GM23248 (cell line): Measurements from ENCODE around the gene ITGA11. TPM values are rescaled to one million over a fixed set of nuclear protein-coding genes. Genes with fewer than 3 reads are reported as not detected.

Source experiments
- DNase-seq: peaks from one replicate; pipeline ENCODE4 v3.0.0-alpha.2; 2015
- H2AFZ ChIP-seq: fragments of 200-600 bp; sonication (generic); 2 replicates; pipeline ENCODE4 v1.6.1; 2016; ENCODE audit warnings: antibody characterized with exemption
- H3F3A ChIP-seq: fragments of 200-600 bp; sonication (generic); 2 replicates; pipeline ENCODE4 v1.6.1; 2016; ENCODE audit warnings: mild to moderate bottlenecking, antibody characterized with exemption, mixed run types; ENCODE audit not compliant: insufficient read depth
- H3K27ac ChIP-seq: fragments of 200-600 bp; sonication (generic); 2 replicates; pipeline ENCODE4 v1.5.1; 2016; ENCODE audit warnings: mild to moderate bottlenecking
- H3K27me3 ChIP-seq: fragments of 200-600 bp; sonication (generic); replicated peaks from 2 replicates; pipeline ENCODE4 v1.6.1; 2016; ENCODE audit warnings: mild to moderate bottlenecking; ENCODE audit not compliant: insufficient read depth
- H3K36me3 ChIP-seq: fragments of 200-600 bp; sonication (generic); 2 replicates; pipeline ENCODE4 v1.6.1; 2016; ENCODE audit warnings: low read depth, mild to moderate bottlenecking
- H3K4me1 ChIP-seq: fragments of 200-600 bp; sonication (generic); 2 replicates; pipeline ENCODE4 v1.6.1; 2016; ENCODE audit warnings: mild to moderate bottlenecking; ENCODE audit not compliant: insufficient read depth
- H3K4me2 ChIP-seq: fragments of 200-600 bp; sonication (generic); one replicate; pipeline ENCODE4 v1.6.1; 2016; ENCODE audit warnings: mild to moderate bottlenecking; ENCODE audit not compliant: unreplicated experiment
- H3K4me3 ChIP-seq: fragments of 200-600 bp; sonication (generic); 2 replicates; pipeline ENCODE4 v1.5.1; 2016; ENCODE audit warnings: mild to moderate bottlenecking
- H3K79me2 ChIP-seq: fragments of 200-600 bp; sonication (generic); 2 replicates; pipeline ENCODE4 v1.6.1; 2016; ENCODE audit warnings: mild to moderate bottlenecking; ENCODE audit not compliant: insufficient read depth
- H3K9ac ChIP-seq: fragments of 200-600 bp; sonication (generic); 2 replicates; pipeline ENCODE4 v1.6.1; 2016; ENCODE audit warnings: mild to moderate bottlenecking
- H3K9me2 ChIP-seq: fragments of 200-600 bp; sonication (generic); 2 replicates; pipeline ENCODE4 v1.6.1; 2016; ENCODE audit warnings: mixed run types, mild to moderate bottlenecking, moderate library complexity; ENCODE audit not compliant: insufficient read depth
- H3K9me3 ChIP-seq: fragments of 200-600 bp; sonication (generic); one replicate; pipeline ENCODE4 v1.6.1; 2017; ENCODE audit warnings: low read depth
- H4K20me1 ChIP-seq: fragments of 200-600 bp; sonication (generic); 2 replicates; pipeline ENCODE4 v1.6.0; 2016; ENCODE audit not compliant: insufficient read depth
- EZH2 ChIP-seq: fragments of 200-600 bp; sonication (generic); IDR thresholded peaks from 2 replicates; pipeline ENCODE4 v1.6.1; 2018; ENCODE audit warnings: antibody characterized with exemption, mild to moderate bottlenecking; ENCODE audit not compliant: insufficient read depth, poor library complexity, severe bottlenecking
- EZH2phosphoT487 ChIP-seq: fragments of 200-600 bp; sonication (generic); IDR thresholded peaks from 2 replicates; pipeline ENCODE4 v1.6.1; 2018; ENCODE audit warnings: antibody characterized with exemption, moderate library complexity, mild to moderate bottlenecking, low read depth; ENCODE audit not compliant: insufficient read depth
- WGBS, 2 experiments: methylation state at CpG; one replicate each; pipeline ENCODE4 v1.1.6; 2015 to 2017; ENCODE audit warnings: low lambda C conversion rate in 2 of 2, low coverage in 1 of 2; ENCODE audit errors: missing lambda C conversion rate in 2 of 2; 5-methylcytosine and 5-hydroxymethylcytosine counted together
- in situ Hi-C: fragments of 300-500 bp; cut with MboI; formaldehyde crosslinking; loops from 2 replicates; pipeline ENCODE4 v1.15.0; 2020
- polyA plus RNA-seq: library from polyadenylated mRNA; unstranded; fragments of >200 nt; fragmentation: Nextera tagmentation; extraction: Ambion mirVana; gene quantifications from 2 replicates; pipeline ENCODE4 v1.2.1, GENCODE V29; 2016
- total RNA-seq: library from RNA; depleted of rRNA; stranded (reverse); fragments of >200 nt; shearing (Covaris generic); gene quantifications from 2 replicates; pipeline ENCODE4 v1.2.3, GENCODE V29; 2014

ITGA11 gene
- total and polyA plus RNA-seq, 2 experiments from 2014 or later = 312 to 352 TPM

- Histone ChIP-seq H4K20me1 (peaks cover 4% of the 10 kb centered on the region; the same call in 1 of the 2 replicates), H2AFZ (no peak overlapping the region), H3K79me2 (peaks cover 94% of the 10 kb centered on the region), H3K4me1 (peaks cover 49% of the 10 kb centered on the region), H3K36me3 (0 out of 2 replicates have a peak, but pooled peaks cover 8% of the 10 kb centered on the region), H3K9ac (no peak overlapping the region), H3K9me2 (no peaks in the 10 kb centered on the region), H3K4me2 (peak overlapping the region; percentile 32), H3K27me3 (no peaks in the 10 kb centered on the region), H3K27ac (peak overlapping the region; percentile 65), H3K9me3 (no peaks in the 10 kb centered on the region), H3F3A (peaks cover 32% of the 10 kb centered on the region), H3K4me3 (no peak overlapping the region)
- 40 to 50% methylated on average over 2 of the region's 2 CpGs for WGBS, 2 experiments
- TF ChIP-seq EZH2phosphoT487 (no peak), EZH2 (no peak)
- in situ Hi-C loops = no loop called here
- peak; percentile 53 for DNase-seq
Observed at GRCh38 chr15:68417897-68418296, 14.1 kb downstream of the ITGA11 start.

- no peak overlapping the region for H3K4me2 ChIP-seq
- H3K36me3 ChIP-seq = 0 out of 2 replicates have a peak, but pooled peaks cover 10% of the 10 kb centered on the region
- H3K4me3 ChIP-seq = no peak overlapping the region
- H3K79me2 ChIP-seq = peaks cover 94% of the 10 kb centered on the region
- in situ Hi-C loops = no loop called here
- no peaks in the 10 kb centered on the region for H3K27me3 ChIP-seq
- H3K27ac ChIP-seq = peak overlapping the region; percentile 65; the same call in 1 of the 2 replicates
- H3K4me1 ChIP-seq = peaks cover 46% of the 10 kb centered on the region
- no peaks in the 10 kb centered on the region for H3K9me2 ChIP-seq
- no peak for DNase-seq
- no peak overlapping the region for H2AFZ ChIP-seq
- 94 to 97% methylated on average over 3 of the region's 3 CpGs for WGBS, 2 experiments
- H3K9ac ChIP-seq = no peak overlapping the region
- no peaks in the 10 kb centered on the region for H3K9me3 ChIP-seq
- H3F3A ChIP-seq = peaks cover 32% of the 10 kb centered on the region
- peaks cover 4% of the 10 kb centered on the region; the same call in 1 of the 2 replicates for H4K20me1 ChIP-seq
- TF ChIP-seq EZH2 (no peak), EZH2phosphoT487 (no peak)
Observed at GRCh38 chr15:68417051-68417450, 14.9 kb downstream of the ITGA11 start.

GRCh38 chr15:68416158-68416535, 15.8 kb downstream of the ITGA11 start:
- peaks cover 37% of the 10 kb centered on the region for H3K4me1 ChIP-seq
- peaks cover 32% of the 10 kb centered on the region for H3F3A ChIP-seq
- DNase-seq = no peak
- TF ChIP-seq EZH2 = no peak
- no peak for TF ChIP-seq EZH2phosphoT487
- in situ Hi-C loops = no loop called here
- H3K36me3 ChIP-seq = 0 out of 2 replicates have a peak, but pooled peaks cover 11% of the 10 kb centered on the region
- H3K4me2 ChIP-seq = no peak overlapping the region
- H3K27me3 ChIP-seq = no peaks in the 10 kb centered on the region
- H4K20me1 ChIP-seq = peaks cover 4% of the 10 kb centered on the region; the same call in 1 of the 2 replicates
- peaks cover 94% of the 10 kb centered on the region for H3K79me2 ChIP-seq
- H3K27ac ChIP-seq = peak overlapping the region; percentile 36; the same call in 1 of the 2 replicates
- 38 to 40% methylated on average over 4 of the region's 4 CpGs for WGBS, 2 experiments
- H3K9me3 ChIP-seq = no peaks in the 10 kb centered on the region
- H3K4me3 ChIP-seq = no peak overlapping the region
- H2AFZ ChIP-seq = no peak overlapping the region
- no peak overlapping the region for H3K9ac ChIP-seq
- H3K9me2 ChIP-seq = no peaks in the 10 kb centered on the region

GRCh38 chr15:68415501-68416157, 16.3 kb downstream of the ITGA11 start:
- in situ Hi-C loops = no loop called here
- Histone ChIP-seq H3K79me2 (peaks cover 97% of the 10 kb centered on the region), H3K36me3 (0 out of 2 replicates have a peak, but pooled peaks cover 15% of the 10 kb centered on the region), H3F3A (peaks cover 31% of the 10 kb centered on the region), H3K27me3 (no peaks in the 10 kb centered on the region), H3K4me1 (peaks cover 33% of the 10 kb centered on the region), H2AFZ (no peak overlapping the region), H3K27ac (peak overlapping the region; percentile 36), H3K9me3 (no peaks in the 10 kb centered on the region), H3K4me2 (no peak overlapping the region), H3K9me2 (no peaks in the 10 kb centered on the region), H3K4me3 (no peak overlapping the region), H4K20me1 (peaks cover 7% of the 10 kb centered on the region; the same call in 1 of the 2 replicates), H3K9ac (no peak overlapping the region)
- TF ChIP-seq EZH2 = no peak
- peak; percentile 55 for DNase-seq
- 42 to 44% methylated on average over 6 of the region's 6 CpGs for WGBS, 2 experiments

- H3K79me2 ChIP-seq = peaks cover 97% of the 10 kb centered on the region
- peaks cover 9% of the 10 kb centered on the region; the same call in 1 of the 2 replicates for H4K20me1 ChIP-seq
- H3K4me1 ChIP-seq = peaks cover 28% of the 10 kb centered on the region
- no peak overlapping the region for H3K9ac ChIP-seq
- DNase-seq = no peak
- H3K9me3 ChIP-seq = no peaks in the 10 kb centered on the region
- H3F3A ChIP-seq = peaks cover 25% of the 10 kb centered on the region
- 0 out of 2 replicates have a peak, but pooled peaks cover 15% of the 10 kb centered on the region for H3K36me3 ChIP-seq
- no peaks in the 10 kb centered on the region for H3K27me3 ChIP-seq
- 72 to 83% methylated on average over 7 of the region's 7 CpGs for WGBS, 2 experiments
- H2AFZ ChIP-seq = no peak overlapping the region
- in situ Hi-C loops = no loop called here
- H3K4me3 ChIP-seq = no peak overlapping the region
- H3K27ac ChIP-seq = peak overlapping the region; percentile 36
- H3K9me2 ChIP-seq = no peaks in the 10 kb centered on the region
- no peak for TF ChIP-seq EZH2
- TF ChIP-seq EZH2phosphoT487 = no peak
- H3K4me2 ChIP-seq = no peak overlapping the region
Observed at GRCh38 chr15:68415061-68415460, 16.9 kb downstream of the ITGA11 start.
